NCI-H2227 treated with DMSO at 0.1 percent for 48 hours (cell line): Measurements from ENCODE around the gene C20orf204.

ENCODE experiments used
- DNase-seq: peaks from one replicate; lab custom pipeline; 2025; lab: John Stamatoyannopoulos, UW

The C20orf204 gene

DNA sequence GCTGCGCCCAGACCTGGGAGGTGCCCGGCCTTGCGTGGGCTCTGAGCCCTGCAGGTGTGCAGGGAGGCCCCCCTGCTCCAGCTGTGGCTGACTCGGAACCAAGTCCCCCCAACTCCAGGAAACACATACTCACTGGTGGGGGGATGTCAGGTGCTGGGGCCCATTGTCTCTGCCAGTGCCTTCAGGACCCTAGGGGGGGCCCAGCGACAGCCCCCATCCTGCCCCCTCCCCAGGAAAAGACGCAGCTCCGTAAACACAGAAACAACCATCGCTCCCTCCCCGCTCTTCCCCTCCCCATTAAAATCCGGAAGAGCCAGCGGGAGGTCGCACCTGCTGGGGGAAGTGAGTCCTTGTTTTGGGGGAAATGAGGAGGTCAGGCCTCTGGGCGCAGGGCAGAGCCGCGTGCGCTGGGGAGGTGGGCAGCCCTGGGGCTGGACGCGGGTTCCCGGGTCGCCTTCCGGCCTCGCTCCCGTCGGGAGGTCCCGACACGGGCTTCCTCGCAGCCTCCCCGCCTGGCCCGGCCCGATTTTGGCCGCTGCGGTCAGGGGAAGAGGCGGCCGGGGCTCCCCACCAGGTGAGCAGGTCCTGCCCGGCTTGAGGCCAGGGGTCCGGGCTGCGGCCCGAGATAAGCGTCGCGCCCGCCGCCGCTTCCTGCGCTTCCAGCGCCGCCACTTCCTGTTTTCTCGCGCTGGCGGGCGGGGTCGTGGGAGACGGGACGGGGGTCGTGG lies 6.2 kb downstream of the C20orf204 start:
- no peak for DNase-seq

DNA sequence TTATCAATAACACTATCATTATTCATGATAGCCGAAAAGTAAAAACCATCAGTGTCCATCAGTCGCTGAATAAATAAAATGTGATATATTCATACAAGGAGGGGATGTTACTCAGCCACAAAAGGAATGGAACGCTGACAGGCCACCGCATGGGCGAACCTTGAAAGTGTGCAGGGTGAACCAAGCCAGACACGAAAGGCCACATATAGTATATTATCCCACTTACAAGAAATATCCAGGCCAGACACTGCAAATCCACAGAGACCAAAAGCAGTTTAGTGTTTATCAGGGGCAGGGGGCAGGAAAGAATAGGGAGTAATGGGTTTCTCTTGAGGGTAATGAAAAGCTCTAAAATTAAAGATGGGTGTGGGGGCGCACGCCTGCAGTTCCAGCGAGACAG lies 7.8 kb downstream of the C20orf204 start:
- DNase-seq, result no peak

DNA sequence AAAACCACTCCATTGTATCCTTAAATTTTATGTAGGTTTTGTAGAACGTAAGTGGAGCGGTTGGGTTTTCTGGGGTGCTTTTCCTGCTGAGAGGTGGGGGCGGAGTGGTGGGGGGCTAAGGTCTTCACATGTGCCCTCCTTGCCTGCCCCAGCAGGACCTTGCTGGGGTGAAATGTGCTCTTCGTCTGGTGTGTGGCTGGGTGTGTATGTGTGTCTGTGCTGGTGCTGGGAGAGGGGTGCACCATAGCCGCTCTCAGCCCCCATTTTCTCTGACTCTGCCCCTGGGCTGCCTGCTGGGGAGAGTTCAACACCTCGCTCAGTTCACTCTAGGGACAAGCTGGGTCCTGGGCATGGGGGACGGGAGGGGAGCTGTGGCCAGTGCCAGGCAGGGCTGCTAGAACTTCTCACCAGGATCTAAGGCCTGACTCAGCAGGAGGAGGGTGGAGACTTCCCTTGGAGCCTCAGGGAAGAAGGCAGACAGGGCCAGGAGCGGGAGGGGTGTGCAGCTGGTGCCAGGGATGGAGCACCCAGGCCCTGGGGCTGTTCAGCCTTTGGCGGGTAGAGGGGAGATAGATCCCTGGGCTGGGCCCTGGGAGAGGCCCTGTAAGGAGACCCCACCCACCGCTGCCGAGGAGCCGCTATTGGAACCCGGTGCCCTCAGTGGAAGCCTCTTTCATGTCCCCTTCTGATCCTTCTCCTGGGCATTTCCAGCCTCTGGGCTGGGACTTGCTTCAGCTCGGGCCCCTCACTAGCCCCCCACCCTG lies 8.7 kb downstream of the C20orf204 start:
- no peak for DNase-seq

DNA sequence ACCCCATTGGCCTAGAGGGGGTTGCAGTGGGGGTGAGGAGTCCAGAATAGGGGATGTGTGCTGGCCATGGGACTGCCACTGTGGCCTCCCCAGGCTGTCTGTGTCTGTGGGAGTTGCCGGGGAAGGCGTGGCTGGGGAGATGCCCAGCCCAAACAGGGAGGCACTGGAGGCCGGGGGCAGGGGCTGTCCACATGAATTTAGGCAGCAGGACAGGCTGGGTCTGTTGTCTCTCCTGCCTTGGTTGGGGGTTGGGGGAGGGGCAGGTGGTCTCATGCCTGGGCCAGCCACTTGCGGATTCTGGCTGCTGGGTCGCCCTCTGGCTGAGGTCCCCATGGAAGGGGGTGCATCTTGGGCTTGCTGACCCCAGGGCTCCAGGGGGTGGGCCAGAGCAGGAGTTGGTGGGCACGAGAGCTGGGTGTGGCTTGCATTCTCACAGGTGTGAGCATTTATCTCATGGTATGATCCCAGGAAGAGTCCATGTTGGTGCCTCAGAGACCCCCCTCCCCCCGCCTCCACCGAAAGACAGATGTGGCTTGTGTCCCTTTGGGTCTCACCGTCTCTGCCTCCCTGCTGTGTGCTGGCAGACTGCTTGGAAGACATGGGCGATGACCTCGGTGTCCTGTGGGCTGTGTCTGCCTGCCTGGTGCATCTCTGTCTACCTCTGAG lies 9.5 kb downstream of the C20orf204 start:
- no peak for DNase-seq

DNA sequence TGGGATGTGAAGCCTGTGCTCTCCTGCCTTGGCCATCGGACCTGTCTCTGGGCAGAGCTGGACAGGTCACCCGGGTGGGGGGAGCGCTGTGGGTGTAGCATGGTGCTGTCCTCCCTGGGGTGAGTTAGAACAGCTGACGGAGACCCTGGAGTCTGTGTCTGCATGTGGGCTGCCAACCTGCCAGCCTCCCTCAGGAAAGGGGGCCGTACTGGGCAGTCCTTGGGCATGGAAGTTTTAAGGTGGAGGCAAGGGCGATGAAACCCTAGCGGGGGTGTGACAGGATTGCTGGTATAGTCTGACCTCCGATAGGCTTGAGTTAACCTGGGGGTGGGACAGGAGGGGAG lies 11.0 kb downstream of the C20orf204 start:
- DNase-seq, result no peak

DNA sequence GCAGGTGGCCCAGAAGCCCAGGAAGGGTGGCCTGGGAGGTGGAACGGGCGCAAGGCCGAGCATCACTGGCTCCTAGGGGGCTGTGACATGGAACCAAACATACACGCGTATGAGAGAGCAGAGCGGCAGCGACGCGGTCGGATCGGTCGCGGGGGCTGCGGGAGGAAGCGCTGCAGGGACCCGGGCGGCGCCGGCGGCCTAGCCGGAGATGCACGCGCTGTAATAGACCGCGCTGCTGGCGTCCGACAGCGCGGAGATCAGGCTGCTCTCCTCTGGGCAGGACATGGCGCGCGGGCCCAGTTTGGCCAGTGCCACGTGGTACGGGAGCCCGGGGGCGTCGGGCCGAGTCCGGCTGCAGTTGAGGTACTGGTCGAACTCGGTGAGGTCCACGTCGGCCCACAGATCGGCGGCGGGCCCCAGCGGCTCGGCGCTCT lies 12.0 kb downstream of the C20orf204 start:
- DNase-seq, result no peak

DNA sequence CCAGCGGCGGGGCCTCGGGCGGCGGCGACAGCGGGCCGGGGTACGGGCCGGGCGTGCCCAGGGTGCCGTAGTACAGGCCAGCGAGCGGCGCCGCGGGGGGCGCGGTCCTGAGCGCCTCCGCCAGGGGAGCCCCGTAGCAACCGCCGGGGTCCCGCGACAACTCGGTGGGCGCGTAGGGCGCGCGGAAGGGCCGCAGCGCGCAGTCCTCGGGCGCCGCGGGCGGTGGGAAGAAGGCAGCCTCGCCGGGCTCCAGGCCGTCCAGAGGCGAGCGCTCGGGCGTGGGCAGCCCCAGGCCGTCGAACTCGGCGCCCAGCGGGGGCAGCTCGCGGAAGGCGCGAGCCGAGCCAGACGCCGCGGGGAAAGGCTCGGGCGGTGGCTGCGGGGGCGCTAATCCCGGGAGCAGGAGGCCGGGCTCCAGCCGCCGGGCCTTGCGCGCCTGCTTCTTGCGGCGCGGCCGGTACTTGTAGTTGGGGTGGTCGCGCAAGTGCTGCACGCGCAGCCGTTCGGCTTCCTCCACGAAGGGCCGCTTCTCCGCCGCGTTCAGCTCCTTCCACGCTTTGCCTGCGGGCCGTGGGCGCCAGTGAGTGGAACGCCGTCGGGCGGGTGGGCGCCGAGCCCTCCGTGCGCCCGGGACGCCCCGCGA lies 12.5 kb downstream of the C20orf204 start:
- DNase-seq, result no peak

DNA sequence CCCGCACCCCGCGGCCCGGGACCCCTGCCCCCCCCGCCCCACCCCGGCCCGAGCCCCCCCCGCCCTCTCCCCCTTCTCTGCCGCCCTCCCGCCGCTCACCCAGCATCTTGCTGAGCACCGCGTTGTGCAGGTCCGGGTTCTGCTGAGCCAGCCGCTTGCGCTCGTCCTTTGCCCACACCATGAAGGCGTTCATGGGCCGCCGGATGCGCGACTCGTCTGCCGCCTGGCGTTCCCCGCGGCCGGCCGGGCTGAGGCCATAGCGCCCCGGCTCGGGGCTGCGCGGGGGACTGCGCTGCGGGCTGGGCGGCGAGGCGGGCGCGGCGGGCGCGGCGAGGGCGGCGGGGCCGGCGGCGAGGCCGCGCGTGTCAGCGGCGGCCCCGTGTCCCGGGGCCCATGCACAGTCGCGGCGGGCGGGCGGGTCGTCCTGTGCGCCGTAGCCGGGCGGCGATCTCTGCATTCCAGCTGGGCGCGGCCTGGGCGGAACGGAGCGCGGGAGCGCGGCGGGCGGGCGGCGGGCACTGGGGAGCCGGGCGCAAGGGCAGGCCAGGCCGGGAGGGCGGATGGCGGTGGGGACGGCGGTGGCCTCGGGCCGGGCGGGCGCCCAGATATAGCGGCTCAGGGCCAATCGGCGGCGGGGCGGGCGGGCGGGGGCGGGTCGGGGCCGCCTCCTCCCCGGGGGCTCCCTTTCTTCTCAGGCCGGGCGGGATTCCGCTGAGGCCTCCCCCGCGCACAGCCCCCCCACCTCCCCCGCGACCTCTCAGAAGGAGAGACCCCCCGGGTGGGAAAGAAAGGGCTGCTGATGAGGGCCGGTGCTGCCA lies 13.3 kb downstream of the C20orf204 start, which contains the start of gene SOX18:
SOX18 (minus strand) TSS at position 580 of the 818 bp plus-strand sequence; CDS start at position 457, 123 bp downstream.
- no peak for DNase-seq

DNA sequence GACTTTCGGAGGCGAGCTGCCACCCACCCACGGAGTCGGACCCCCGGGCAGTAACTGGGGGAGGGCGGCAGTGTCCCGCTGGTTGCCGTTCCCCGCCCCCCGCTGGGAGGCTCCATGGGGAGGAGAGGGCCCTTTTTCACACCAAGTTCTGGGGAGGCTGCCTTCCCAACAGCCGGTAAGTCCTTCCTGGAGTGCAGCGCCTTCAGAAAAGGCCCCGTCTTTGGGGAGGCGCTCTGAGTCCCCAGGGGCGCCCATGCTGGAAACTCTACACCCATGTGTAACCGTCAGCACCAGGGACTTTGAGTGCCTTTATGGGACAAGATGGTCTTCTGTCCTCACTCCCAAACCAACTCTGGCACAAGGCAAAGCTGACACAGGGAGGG lies 13.9 kb downstream of the C20orf204 start:
- DNase-seq, result no peak

DNA sequence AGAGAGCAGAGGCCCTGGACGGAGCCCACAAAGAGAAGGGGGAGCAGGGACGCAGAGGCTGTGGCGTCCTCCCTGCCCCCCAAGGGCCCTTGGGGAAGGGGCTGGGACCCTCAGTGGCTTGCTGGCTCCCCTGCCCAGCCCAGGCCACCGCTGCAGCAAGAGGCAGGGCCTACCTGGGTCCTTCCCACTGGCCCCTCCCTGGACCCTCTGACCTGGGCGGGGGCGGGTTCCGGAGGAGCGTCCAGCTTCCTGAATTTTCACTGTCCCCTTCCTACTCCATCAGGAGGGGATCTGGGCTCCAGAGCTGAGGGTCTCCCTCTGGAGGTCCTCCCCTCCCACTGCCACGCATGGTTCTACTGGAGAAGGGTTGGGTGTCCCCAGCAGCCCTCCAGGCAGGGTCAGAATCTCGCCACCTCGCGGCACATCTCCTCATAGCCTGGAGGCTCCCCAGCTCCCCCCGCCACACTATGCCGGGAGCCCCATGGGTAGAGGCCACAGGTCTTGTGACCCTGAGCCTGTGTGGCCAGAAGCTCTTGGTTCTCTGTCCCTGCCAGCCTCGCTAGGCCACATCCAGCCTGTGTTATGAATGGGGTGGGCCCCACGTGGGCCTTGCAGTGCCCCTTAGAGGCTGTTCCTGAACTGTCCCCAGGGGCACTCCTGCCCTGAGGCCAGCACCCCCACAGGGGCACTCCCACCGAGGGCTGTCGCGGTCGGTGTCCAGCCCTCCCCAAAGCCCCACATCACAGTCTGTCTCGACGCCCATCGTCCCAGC lies 14.5 kb downstream of the C20orf204 start:
- DNase-seq, result no peak

DNA sequence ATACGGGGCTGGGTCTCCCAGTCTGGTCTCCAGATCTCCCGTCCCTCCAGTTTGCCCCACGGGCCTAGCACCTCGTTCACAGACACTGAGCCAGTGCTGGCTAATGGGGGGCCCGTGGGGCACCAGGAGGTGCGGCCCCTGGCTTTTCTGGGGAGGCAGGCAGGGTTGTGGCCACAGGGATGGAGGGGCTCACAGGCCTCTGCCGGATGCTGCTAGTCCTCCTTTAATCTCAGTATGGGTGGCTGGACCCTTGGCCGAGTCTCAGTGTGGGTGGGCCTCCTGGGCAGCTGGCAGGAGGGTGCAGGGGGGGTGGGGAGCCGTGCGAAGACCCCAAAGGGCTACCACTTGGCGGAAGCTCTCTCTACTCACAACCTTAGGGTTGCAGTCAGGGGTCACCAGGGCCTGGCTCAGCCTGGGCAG lies 15.1 kb downstream of the C20orf204 start:
- DNase-seq, result no peak

DNA sequence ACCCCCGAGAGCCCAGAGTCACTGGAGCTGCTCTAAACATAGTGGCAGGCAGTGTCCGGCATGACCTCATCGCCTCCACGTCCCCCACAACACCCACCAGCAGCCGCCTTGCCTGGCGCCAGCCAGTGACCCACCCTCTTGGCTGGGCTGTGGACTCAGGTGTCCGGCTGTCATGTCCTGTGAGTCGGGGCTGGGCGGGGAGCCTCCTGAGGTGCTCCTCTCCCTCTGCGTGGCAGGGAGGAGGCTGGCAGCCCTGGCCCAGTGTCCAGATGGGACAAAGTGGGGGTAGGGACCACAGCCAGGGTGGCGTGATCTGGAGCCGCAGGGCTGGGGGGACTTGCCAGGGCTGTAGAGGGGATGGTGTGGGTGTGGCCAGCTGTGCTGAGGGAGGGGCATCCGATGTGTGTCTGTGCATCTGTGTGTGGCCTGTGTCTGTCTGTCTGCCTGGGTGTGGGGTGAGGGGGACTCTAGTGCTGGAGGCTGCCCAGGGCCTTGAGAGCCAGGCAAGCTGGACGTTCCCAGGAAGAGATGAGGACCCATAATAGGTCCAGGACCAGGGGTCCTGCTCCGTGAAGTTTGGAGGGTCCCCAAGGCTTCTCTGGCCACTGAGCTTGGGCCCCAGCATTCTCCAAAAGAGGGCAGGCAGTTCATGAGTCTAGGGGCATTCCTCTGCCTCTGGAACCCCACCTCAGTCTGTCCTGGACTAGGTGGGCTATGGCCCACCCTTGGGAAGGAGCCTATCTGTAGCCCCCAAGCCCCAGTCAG lies 15.8 kb downstream of the C20orf204 start:
- no peak for DNase-seq

DNA sequence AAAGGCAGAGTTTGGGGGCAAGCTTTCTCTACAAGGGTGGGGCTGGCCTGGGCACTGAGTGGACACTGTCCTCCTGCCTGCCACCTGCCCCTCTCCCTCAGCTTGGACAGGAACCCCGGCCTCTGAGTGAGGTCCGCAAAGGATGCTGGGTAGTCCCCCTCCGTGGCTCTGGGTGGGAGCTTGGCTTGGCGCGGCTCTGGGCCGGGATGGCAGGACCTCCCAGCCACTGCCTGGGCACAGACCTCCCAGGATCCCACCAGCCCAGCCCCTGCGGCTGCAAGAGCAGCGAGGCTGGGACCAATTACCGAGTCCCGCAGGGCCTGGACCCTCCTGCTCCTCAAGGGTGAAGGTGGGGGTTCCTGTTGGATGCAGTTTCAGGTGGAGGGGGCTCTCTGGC lies 16.3 kb downstream of the C20orf204 start:
- no peak for DNase-seq

DNA sequence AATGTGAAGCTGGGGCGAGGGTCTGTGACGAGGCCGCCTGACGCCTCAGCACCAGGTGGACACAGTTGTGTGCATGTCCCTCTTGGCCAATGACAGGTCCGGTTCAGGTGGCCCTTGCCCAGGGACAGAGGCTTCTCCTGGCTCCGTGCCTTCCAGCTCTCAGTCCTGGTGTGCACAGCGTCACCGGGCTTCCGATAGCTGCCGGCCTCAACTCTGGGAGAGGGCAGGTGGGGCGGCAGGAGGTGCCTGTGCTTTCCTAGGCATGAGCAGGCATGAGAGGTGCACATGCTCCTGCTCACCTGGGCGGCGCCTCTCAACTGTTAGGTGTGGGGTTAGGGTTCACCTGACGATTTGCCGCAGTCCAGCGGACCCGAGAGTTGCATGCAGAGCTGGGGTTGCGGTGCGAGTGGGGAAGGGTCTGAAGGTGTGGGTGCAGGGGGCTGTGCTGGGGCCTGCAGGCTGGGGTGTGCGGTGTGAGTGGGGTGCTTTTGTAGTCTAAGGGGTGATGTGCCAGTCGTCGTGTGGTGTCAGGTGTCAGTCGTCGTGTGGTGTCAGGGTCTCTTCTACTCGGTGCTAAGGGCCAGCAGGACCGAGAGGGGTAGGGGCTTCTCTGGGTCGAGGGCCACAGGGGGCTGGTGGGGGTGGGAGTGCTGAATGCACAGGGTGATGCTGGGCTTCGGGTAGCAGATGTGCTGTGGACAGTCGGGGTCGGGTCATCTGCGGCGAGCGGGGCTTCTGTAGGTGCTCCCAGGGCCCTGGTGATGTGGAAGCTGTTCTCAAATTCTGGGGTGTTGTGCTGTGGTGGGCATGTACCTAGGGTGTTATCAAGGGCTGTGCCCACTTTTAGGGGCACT lies 17.2 kb downstream of the C20orf204 start:
- DNase-seq, result no peak

DNA sequence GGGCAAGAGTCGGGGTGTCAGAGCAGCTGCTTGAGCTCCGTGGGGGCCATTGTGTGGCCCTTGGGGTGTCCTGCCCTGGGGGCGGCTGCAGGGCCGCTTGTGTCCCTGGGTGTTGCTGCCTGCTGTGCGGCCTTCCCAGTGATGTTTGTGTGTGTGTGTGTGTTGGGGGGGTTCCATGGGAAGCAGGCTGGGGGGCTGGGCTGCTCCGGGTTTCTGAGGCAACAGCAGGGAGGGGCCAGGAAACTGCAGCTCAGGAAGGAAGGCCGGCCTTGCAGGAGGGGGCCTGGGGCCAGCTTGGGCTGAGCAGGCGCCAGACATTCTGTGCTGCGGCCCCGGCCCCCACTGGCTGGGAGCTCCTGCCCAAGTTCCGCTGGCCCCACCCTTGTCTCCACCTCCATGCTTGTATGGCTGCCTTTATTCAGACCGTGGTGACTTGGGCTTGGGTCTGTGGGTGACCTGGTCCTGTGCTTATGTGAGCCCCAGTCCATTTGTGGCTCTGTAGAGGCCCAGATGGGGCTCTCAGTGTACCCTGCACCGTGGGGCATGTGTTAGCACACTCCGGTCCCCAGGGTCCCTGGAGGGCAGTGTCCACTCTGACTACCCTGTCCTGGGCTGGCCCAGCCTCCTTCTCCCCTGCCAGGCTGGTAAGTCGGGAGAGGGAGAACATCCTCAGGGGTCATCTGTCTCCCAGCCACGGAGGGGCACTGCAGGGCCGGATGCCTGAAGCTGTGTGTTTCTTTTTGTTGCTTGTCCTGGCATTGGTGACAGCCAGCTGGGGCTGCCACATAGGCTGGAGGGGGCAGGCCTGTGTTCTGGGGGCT lies 18.1 kb downstream of the C20orf204 start:
- peak; percentile 44 for DNase-seq

DNA sequence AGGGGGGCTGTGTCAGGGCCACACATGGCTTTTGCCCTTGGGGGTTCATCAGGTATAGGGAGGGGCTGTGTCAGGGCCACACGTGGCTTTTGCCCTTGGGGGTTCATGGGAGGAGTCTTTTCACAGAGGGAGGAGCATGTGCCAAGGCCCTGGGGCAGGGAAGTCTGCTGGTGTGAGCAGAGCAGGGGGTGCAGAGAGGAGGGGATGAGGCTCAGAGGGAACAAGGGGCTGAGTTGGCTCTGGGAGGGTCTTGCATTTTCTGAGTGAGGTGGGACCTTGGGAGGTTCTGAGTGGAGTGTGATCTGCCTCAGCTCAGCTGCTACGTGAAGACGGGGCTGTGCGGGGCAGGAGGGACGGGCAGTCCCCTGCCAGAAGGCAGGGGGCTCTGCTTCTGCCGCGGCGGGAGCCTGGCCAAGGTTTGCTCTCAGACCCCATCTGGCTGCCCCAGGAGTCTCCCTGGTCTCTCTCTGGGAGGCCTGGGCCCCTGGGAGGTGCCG lies 19.5 kb downstream of the C20orf204 start:
- DNase-seq, result no peak

DNA sequence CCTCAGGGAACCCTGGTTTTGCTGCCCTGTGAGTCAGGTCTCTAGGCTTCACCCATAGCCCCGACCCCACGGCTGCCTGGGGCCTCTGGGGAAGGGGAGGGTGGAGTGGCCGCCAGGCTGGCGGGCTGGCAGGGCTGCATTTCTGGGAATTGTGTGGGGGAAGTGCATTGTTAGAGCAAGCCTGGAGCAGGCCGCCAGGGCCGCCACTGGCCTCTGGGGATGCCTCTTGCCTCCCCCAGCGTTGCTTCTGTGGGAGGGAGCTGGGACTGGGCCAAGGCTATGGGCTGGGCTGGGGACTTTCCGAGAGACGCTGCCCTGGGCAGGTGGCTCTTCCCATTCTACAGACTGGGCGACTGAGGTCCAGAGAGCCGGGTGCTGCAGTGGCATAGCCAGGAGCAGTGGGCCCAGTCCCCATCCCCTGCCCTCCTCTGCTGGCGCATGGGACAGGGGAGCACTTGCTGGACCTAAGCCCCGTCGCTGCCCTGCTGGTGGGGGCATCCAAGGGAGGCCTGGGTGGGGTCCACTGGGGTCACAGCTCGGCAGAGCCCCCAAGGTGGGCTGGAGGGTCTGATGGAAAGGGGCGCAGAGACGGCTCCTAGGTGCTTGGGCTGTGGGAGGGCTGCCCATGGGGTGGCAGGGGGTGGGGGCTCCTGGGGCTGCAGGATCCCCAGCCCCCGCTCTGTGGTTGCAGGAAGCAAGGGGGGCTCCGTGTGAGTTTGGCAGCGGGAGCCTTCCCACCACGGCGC lies 20.1 kb downstream of the C20orf204 start:
- no peak for DNase-seq

DNA sequence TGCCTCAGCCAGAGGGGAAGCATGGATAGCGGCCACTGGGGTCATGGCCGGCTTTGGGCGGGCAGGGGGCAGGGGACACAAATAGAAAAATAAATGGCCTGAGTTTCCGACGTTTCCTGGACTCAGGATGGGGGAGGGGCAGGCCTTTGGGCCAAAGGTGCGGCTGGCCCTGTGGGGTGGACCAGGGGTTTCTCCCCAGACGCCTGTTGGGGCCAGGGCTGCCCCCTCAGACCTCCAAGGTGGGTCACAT lies 20.6 kb downstream of the C20orf204 start:
- no peak for DNase-seq
